ENCODE measurements around the gene TNP2.

Gene TNP2

DNA sequence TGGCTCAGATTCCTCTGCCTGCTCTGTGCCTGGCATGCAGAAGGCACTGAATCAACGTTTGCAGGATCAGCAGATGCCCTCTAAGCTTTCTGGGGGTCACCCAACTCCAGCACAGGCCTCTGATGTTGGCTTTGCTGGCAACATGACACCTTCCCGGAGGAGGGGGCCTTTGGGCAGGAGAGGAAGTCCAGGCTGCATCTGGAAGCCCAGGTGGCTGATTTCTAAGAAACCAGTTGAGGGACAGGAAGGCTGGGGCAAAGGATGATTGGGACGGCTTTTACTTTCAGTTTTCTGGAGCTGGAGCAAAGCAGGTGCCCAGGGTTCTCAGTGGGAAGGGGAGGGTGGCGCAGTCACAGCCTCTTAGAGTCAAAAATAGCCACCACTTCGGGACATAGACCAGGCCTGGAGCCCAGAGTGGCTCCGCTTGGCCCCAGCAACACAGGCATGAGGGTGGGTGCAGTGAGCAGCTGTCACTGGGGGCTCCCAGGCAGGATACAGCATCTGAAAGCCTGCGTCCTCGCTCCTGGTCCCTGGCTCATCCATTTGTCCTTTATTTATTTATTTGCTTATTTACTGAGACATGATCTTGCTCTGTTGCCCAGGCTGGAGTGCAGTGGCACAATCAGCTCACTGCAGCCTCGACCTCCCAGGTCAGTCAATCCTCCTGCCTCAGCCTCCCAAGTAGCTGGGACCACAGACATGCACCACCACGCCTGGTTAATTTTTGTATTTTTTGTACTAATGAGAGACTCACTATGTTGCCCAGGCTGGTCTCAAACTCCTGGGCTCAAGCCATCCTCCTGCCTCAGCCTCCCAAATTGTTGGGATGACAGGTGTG, 28.3 kb downstream of the TNP2 start:
- no peak for DNase-seq

GRCh38 chr16:11239644-11240632, 29.2 kb downstream of the TNP2 start:
- DNase-seq: no peak

- DNase-seq: no peak
Observed at GRCh38 chr16:11238272-11239202, 30.6 kb downstream of the TNP2 start.

DNA sequence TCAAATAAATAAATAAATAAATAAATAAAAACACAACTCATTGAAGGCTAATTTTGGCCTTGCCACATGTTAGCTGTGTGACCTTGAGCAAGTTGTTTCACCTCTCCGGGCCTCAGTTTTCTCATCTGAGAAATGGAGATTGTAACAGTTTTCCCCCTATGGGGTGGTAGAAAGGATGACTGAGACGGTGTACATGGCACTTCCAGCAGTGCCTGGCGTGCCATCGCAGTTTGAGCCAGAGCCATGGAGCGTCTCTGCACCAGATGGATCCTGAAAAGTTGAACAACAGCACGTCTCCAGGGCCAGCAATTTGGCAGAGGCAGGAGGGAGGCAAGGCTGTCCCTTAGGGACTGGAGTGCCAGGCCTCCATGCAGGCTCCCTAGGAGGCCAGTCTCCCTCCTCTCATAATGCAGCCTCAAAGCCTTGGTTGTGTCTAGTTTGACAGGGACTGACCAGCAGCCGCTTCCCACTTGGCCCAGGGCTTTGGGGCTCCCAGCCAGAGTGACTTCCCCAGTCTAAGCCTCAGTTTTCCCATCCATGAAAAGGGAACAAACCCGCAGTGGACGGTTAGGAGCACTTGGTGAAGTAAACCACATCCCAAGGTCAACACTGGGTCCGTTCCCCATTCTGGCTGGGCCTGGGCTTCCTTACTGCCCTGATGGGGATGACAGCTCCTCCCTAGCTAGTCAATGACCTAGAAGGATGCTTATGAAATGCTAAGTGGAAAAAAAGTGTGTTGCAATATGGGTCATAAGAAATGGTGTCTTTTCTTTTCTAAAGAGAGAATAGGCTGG, 32.5 kb downstream of the TNP2 start:
- no peak for DNase-seq

DNA sequence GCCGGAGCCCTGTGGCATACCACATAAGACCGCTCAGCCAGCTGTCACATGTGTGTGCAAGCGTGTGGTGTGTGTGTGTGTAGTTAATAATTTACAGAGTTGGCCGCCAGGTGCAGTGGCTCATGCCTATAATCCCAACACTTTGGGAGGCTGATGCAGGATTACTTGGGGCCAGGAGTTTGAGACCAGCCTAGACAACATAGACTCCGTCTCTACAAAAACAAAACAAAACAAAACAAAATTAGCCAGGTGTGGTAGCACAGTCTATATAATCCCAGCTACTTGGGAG, 33.5 kb downstream of the TNP2 start:
- no peak for DNase-seq

DNA sequence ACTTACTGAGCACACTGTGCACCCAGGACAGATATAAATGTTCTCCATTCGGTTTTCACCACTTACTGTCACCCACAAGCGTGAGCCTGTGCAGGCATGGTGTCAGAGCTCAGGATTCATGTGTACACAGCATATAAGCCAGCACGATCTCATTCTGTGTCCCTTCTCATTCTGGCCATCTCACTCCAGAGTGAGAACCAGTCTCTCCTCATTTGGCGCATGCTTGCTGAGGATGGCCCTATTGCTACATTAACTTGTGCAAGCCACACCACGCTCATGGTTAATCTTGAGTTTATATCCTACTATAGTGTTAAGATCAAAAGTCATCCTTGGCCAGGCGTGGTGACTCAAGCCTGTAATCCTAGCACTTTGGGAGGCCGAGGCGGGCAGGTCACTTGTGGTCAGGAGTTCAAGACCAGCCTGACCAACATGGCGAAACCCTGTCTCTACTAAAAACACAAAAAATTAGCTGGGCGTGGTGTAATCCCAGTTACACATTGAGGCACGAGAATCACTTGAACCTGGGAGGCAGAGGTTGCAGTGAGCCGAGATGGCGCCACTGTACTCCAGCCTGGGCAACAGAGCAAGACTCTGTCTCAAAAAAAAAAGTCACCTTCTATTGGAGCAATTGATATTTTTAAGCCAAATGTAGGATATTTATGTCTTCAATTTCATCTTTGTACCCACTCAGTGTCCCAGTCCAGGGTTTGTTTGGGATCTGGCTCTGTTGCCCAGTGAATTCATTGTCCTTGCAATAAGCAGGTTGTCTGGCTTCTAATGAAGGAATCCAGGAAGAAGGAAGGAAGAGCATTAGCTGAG, 34.0 kb downstream of the TNP2 start:
- DNase-seq: no peak

DNA sequence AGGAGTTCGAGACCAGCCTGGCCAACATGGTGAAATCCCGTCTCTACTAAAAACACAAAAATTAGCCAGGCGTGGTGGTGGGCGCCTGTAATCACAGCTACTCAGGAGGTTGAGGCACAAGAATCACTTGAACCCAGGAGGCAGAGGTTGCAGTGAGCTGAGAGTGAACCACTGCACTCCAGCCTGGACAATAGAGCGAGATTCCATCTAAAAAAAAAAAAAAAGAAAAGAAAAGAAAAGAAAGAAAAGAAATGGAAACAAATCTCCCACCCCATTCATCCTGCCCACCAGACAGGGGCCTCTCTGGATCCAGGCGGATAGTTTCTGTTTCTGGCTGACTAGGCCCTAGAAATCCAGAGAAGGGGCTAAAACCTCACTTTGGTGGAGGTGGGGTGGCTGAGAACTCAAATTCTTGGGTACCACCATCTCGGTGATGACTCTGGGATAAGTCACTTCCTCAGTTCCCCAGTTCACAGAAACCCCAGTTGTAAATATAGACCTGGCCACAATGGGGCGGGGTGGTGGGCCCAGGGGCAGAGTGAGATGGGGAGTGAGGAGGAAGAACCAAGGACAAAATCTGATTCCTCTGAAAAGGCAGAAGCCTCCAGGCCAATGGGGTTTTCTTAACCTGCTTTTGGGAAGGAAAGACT, 35.3 kb downstream of the TNP2 start:
- no peak for DNase-seq

DNA sequence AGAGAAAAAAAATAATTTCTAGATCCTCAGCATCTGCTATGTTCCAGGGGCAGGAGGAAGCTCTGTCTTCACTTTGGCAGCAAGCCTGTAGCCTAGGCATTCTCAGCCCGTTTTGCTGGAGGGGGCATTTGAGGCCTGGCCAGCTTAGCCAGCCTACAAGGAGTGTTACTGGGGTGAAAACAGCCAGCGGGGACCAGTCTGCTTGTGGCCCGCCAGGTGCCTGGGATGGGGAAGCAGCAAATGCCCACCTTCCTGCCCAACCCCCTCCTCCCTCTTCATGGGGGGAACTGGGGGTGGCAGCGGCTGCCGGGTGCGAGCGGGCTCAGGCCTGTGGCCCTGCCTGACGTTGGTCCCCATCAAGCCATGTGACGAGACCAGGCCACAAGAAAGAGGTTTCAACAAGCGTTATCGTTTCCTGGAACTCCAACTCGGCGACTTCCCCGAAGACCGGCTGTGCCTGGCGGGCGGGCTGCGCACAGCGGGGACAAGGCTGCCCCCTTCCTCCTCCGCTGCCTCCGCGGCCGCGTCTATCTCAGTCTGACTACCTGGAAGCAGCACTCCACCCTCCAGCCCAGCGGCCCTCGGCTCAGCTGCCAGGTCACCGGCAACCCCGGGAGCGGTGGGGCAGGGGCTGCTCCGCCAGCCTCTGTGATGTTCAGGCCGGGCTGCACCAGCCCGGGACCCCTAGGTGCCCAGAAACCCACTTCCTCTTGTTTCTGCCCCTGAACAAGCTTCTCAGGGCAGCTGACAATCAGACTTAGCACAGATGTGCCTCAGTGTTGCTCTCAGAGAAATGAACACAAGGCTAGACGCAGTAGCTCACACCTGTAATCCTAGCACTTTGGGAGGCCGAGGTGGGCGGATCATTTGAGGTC, 36.0 kb downstream of the TNP2 start:
- peak in 10 of 51 donors; percentile 5 to 46 (median 17) for DNase-seq

- no peak for DNase-seq
Observed at GRCh38 chr16:11232302-11232851, 36.7 kb downstream of the TNP2 start.

- DNase-seq: no peak
Observed at GRCh38 chr16:11231367-11231970, 37.7 kb downstream of the TNP2 start.

- no peak for DNase-seq
Observed at GRCh38 chr16:11229906-11230305, 39.2 kb downstream of the TNP2 start.

- DNase-seq: no peak
Observed at GRCh38 chr16:11229432-11229831, 39.7 kb downstream of the TNP2 start.

- no peak for DNase-seq
Observed at GRCh38 chr16:11225677-11226549, 43.2 kb downstream of the TNP2 start.

DNA sequence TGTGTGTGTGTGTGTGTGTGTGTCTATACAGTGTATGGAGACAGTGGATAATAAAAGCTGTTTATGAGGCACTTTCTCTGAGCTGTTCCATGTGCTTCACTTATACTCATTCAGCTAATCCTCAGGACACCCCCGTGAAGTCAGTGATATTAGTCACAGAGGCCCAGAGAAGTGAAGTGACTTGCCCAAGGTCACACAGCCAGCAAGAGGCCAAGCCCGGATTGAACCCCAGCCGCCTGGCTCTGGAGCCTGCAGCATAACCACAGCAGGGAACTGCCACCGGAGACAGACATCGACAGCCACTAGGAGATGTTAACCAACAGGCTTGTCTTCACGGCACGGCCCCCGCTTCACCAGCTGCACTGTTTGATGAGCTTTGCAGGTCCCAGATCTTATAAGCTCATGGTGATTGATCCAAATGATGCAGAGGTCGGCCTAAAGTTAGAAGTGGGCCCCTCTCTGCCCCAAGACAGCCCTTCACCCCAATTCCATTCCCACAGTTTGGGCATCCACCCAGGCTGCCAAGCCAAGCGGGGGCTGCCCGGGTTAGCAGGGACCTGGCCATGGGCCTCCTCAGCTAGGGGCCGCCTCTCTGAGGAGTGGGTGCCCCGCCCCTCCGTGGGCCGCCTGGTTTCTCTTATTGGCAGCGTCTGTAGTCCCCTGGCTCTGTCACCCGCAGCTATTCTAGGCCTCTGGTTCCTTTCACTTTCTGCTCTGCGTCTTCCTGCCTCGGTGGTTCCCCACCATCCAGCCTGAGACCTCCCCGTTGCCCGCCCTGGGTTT, 44.0 kb downstream of the TNP2 start:
- peak in 1 of 51 donors; percentile 7 for DNase-seq
